Prostate gland (tissue), 2 donors: ENCODE data around the gene DYSF. TPM values are rescaled to one million over a fixed set of nuclear protein-coding genes. Genes with fewer than 3 reads are reported as not detected.

Experiments
- DNase-seq: peaks from one replicate; pipeline ENCODE4 v3.0.0-alpha.2; 2019; ENCODE audit warnings: low spot score
- H3K27ac ChIP-seq, 2 donors: fragments of 200-600 bp; sonication (generic); 2 replicates each; pipeline ENCODE4 v1.5.1; 2017 to 2019
- H3K27me3 ChIP-seq: fragments of 200-600 bp; sonication (generic); replicated peaks from 2 replicates; pipeline ENCODE4 v1.5.1; 2019; ENCODE audit not compliant: insufficient read depth
- H3K36me3 ChIP-seq, 2 donors: fragments of 200-600 bp; sonication (generic); 1 replicate in 1 of 2; 2 replicates in 1 of 2; pipeline versions ENCODE4 v1.5.1 to v1.8.1; 2017 to 2019
- H3K4me1 ChIP-seq: fragments of 200-600 bp; sonication (generic); replicated peaks from 2 replicates; pipeline ENCODE4 v1.5.1; 2019
- H3K4me3 ChIP-seq, 2 donors: fragments of 200-600 bp; sonication (generic); 2 replicates each; pipeline ENCODE4 v1.5.1; 2017 to 2019
- H3K9me3 ChIP-seq: fragments of 200-600 bp; sonication (generic); 2 replicates; pipeline ENCODE4 v1.5.1; 2017
- CTCF ChIP-seq, 4 experiments: fragments of 200-600 bp in 2 of 4; fragments of 450-650 bp in 2 of 4; sonication (generic) in 2 of 4; IDR thresholded peaks; 1 replicate in 3 of 4; 2 replicates in 1 of 4; pipeline ENCODE4 v1.5.1; 2016 to 2019; ENCODE audit warnings: antibody characterized with exemption in 4 of 4, mild to moderate bottlenecking in 2 of 4, moderate library complexity in 2 of 4
- POLR2A ChIP-seq: fragments of 450-650 bp; IDR thresholded peaks from one replicate; pipeline ENCODE4 v1.6.1; 2016; ENCODE audit warnings: antibody characterized with exemption, mild to moderate bottlenecking
- POLR2AphosphoS5 ChIP-seq: sonication (generic); formaldehyde crosslinking; IDR thresholded peaks from one replicate; pipeline ENCODE4 v1.6.1; 2017; ENCODE audit warnings: antibody characterized with exemption
- WGBS: methylation state at CpG from one replicate; pipeline ENCODE4 v1.1.5; 2018; 5-methylcytosine and 5-hydroxymethylcytosine counted together
- intact Hi-C: fragments of 100-400 bp; cut with DNase I; formaldehyde crosslinking; loops from one replicate; pipeline ENCODE4 v1.14.2; 2022
- total RNA-seq, 2 donors: library from RNA; depleted of rRNA; stranded (reverse); fragments of >200 nt; gene quantifications; one replicate each; pipeline ENCODE4 v1.1.0, GENCODE V29; 2016

DYSF gene
- total RNA-seq, 2 donors from 2014 or later, result 5.9 to 9.4 TPM

- H3K9me3 ChIP-seq, result no peaks in the 10 kb centered on the region
- 89% methylated on average over 11 of the region's 11 CpGs for WGBS
- no peak for DNase-seq
- no peaks in the 10 kb centered on the region for H3K4me1 ChIP-seq
- no peak overlapping the region for H3K27ac ChIP-seq
- no peak overlapping the region for H3K4me3 ChIP-seq
- no peaks in the 10 kb centered on the region for H3K27me3 ChIP-seq
- intact Hi-C loops, result no loop called here
- H3K36me3 ChIP-seq, result no peaks in the 10 kb centered on the region
- TF ChIP-seq POLR2A (no peak), CTCF (IDR thresholded peaks at IDR 0.05) (no peak)
These were observed 148.1 kb downstream of the DYSF start for GRCh38 chr2:71601136-71602114.

GRCh38 chr2:71602115-71602495 lies 148.7 kb downstream of the DYSF start:
- Histone ChIP-seq H3K27ac (no peak overlapping the region), H3K4me3 (no peak overlapping the region), H3K27me3 (no peaks in the 10 kb centered on the region), H3K36me3 (no peaks in the 10 kb centered on the region), H3K4me1 (no peaks in the 10 kb centered on the region), H3K9me3 (no peaks in the 10 kb centered on the region)
- intact Hi-C loops, result no loop called here
- TF ChIP-seq POLR2AphosphoS5 (no peak), CTCF (IDR thresholded peaks at IDR 0.05) (no peak), POLR2A (no peak)
- WGBS, result 45% methylated on average over 1 of the region's 1 CpG
- no peak for DNase-seq

- intact Hi-C loops, result no loop called here
- no peak for DNase-seq
- Histone ChIP-seq H3K27ac (no peak overlapping the region), H3K36me3 (no peaks in the 10 kb centered on the region), H3K27me3 (no peaks in the 10 kb centered on the region), H3K4me3 (no peak overlapping the region), H3K9me3 (no peaks in the 10 kb centered on the region), H3K4me1 (no peaks in the 10 kb centered on the region)
- 80% methylated on average over 5 of the region's 5 CpGs for WGBS
- TF ChIP-seq POLR2A (no peak), POLR2AphosphoS5 (no peak), CTCF (IDR thresholded peaks at IDR 0.05) (no peak)
These were observed 149.2 kb downstream of the DYSF start for GRCh38 chr2:71602581-71602980.

- DNase-seq, result no peak
- Histone ChIP-seq H3K36me3 (no peaks in the 10 kb centered on the region), H3K27ac (no peak overlapping the region), H3K27me3 (no peaks in the 10 kb centered on the region), H3K4me3 (no peak overlapping the region), H3K9me3 (no peaks in the 10 kb centered on the region), H3K4me1 (no peaks in the 10 kb centered on the region)
- no peak for TF ChIP-seq CTCF (IDR thresholded peaks at IDR 0.05)
- 62% methylated on average over 13 of the region's 13 CpGs for WGBS
- intact Hi-C loops, result no loop called here
These were observed 150.0 kb downstream of the DYSF start for GRCh38 chr2:71603311-71603811.
